Ascending aorta (tissue), 2 donors: ENCODE measurements around the gene ACOXL. TPM values are rescaled to one million over a fixed set of nuclear protein-coding genes. Genes with fewer than 3 reads are reported as not detected.

ENCODE experiments used
- DNase-seq, 2 donors: peaks; one replicate each; pipeline ENCODE4 v3.0.0-alpha.2; 2019; ENCODE audit warnings: low spot score in 2 of 2
- H3K27ac ChIP-seq, 2 donors: fragments of 200-600 bp; sonication (generic); one replicate each; pipeline ENCODE4 v1.5.1; 2016 to 2017; ENCODE audit warnings: mild to moderate bottlenecking in 1 of 2
- H3K27me3 ChIP-seq: fragments of 200-600 bp; sonication (generic); one replicate; pipeline ENCODE4 v1.5.1; 2017
- H3K36me3 ChIP-seq, 2 donors: fragments of 200-600 bp; sonication (generic); one replicate each; pipeline ENCODE4 v1.5.1; 2016
- H3K4me1 ChIP-seq, 2 donors: fragments of 200-600 bp; sonication (generic); one replicate each; pipeline ENCODE4 v1.5.1; 2016 to 2017; ENCODE audit warnings: mild to moderate bottlenecking in 1 of 2
- H3K4me3 ChIP-seq, 2 donors: fragments of 200-600 bp; sonication (generic); one replicate each; pipeline ENCODE4 v1.5.1; 2016 to 2017; ENCODE audit warnings: mild to moderate bottlenecking in 1 of 2
- H3K9me3 ChIP-seq, 2 donors: fragments of 200-600 bp; sonication (generic); one replicate each; pipeline ENCODE4 v1.5.1; 2016
- intact Hi-C: fragments of 100-400 bp; cut with DNase I; formaldehyde crosslinking; loops from one replicate; pipeline ENCODE4 v1.15.1; 2023
- total RNA-seq: library from RNA; depleted of rRNA; stranded (reverse); fragments of >200 nt; gene quantifications from one replicate; pipeline ENCODE4 v1.1.0, GENCODE V29; 2016
- TF ChIP-seq, protein P1 (sequence below), 3 experiments: fragments of 200-600 bp in 2 of 3; fragments of 450-650 bp in 1 of 3; sonication (generic) in 2 of 3; IDR thresholded peaks; one replicate each; pipeline ENCODE4 v1.5.1; 2016 to 2019; ENCODE audit warnings: antibody characterized with exemption in 3 of 3, mild to moderate bottlenecking in 1 of 3, moderate library complexity in 1 of 3

The ACOXL gene
- total RNA-seq, 1 donor from 2014 or later: not detected

DNA sequence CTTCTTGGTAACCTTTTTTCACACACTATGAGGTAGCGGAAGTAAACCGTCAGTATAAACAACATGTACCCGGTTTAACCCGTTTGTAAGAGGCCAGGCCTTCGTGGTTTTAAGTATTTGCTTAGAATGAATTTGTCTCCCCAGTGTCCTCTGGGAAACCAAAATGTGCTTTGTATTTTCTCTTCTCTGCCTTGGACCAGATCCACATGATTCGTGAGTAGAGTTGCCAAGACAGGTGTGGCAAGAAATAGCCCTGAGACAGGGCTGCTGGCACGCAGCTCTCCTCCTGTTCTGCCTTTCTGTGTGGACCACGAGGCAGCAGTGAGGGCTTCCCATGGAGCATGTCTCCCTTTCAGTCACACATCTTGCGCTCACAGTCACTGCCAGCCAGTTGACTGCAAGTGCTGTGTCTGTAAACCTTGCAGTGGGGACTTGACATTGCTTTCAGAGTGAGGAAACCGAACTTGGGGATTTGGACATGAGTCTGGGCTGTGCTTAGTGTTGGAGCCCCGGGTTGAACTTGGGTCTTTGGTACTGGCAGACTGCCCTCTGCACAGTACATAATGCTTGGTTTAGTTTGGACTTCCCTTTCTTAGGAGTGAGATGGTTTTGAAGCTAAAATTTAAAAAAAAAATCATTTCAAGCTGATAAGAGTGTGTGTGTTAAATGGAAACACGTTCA lies 407.4 kb downstream of the ACOXL start:
- H3K36me3 ChIP-seq: peaks cover 0 to 3% of the 10 kb centered on the region in 2 donors
- no peaks in the 10 kb centered on the region for H3K9me3 ChIP-seq
- TF ChIP-seq, protein P1, sequence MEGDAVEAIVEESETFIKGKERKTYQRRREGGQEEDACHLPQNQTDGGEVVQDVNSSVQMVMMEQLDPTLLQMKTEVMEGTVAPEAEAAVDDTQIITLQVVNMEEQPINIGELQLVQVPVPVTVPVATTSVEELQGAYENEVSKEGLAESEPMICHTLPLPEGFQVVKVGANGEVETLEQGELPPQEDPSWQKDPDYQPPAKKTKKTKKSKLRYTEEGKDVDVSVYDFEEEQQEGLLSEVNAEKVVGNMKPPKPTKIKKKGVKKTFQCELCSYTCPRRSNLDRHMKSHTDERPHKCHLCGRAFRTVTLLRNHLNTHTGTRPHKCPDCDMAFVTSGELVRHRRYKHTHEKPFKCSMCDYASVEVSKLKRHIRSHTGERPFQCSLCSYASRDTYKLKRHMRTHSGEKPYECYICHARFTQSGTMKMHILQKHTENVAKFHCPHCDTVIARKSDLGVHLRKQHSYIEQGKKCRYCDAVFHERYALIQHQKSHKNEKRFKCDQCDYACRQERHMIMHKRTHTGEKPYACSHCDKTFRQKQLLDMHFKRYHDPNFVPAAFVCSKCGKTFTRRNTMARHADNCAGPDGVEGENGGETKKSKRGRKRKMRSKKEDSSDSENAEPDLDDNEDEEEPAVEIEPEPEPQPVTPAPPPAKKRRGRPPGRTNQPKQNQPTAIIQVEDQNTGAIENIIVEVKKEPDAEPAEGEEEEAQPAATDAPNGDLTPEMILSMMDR (IDR thresholded peaks at IDR 0.05): no peak
- no peak overlapping the region for H3K27ac ChIP-seq
- no peaks in the 10 kb centered on the region for H3K27me3 ChIP-seq
- intact Hi-C loops: no loop called here
- no peak overlapping the region for H3K4me3 ChIP-seq
- DNase-seq: no peak
- H3K4me1 ChIP-seq: no peaks in the 10 kb centered on the region

DNA sequence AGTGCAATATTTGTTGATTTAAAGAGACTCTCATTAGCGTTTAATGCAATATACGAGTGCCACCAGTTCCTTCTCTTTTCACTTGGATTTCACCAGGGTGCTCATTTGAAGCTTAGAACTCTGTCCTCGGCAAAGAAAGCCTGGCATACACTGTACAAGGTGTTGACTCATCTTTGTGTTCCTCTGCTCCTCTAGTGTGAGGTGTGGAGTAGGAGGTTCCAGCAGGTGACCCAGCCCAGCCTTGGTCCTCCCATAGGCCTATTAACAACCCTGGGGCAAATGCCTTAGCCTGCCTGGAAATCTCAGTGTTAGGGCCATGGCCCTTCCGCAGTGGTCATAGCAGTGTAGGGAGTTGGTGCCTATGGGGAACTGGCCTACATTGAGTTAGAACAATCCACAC lies 408.4 kb downstream of the ACOXL start:
- no peaks in the 10 kb centered on the region for H3K4me1 ChIP-seq
- no peaks in the 10 kb centered on the region for H3K9me3 ChIP-seq
- DNase-seq: no peak
- TF ChIP-seq, protein P1 (IDR thresholded peaks at IDR 0.05): no peak
- no peaks in the 10 kb centered on the region for H3K27me3 ChIP-seq
- intact Hi-C loops: no loop called here
- H3K4me3 ChIP-seq: no peak overlapping the region
- H3K36me3 ChIP-seq: peaks cover 0 to 3% of the 10 kb centered on the region in 2 donors
- H3K27ac ChIP-seq: no peak overlapping the region

DNA sequence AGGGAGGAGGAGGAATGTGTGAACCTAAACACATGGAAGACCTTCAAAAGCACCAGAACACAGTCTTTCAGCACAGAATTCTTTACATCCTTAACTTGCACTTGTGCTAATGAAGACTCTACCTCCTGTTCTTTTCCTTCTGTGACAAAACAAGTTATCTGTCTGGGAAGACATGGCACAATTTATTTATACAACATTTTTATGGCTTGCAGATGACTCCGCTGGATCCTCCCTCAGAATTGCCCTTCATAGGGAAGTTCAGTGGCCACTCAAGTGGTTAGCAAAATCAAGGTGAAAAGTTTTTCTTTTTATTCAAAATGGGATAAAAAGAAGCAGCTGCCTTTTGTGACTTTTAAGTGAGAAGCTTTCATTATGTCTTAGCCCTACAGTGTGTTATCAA lies 409.7 kb downstream of the ACOXL start:
- H3K4me1 ChIP-seq: no peaks in the 10 kb centered on the region
- peaks cover 0 to 3% of the 10 kb centered on the region in 2 donors for H3K36me3 ChIP-seq
- no peaks in the 10 kb centered on the region for H3K9me3 ChIP-seq
- DNase-seq: no peak
- H3K27me3 ChIP-seq: no peaks in the 10 kb centered on the region
- H3K4me3 ChIP-seq: no peak overlapping the region
- no peak overlapping the region for H3K27ac ChIP-seq
- intact Hi-C loops: no loop called here
- TF ChIP-seq, protein P1 (IDR thresholded peaks at IDR 0.05): no peak

DNA sequence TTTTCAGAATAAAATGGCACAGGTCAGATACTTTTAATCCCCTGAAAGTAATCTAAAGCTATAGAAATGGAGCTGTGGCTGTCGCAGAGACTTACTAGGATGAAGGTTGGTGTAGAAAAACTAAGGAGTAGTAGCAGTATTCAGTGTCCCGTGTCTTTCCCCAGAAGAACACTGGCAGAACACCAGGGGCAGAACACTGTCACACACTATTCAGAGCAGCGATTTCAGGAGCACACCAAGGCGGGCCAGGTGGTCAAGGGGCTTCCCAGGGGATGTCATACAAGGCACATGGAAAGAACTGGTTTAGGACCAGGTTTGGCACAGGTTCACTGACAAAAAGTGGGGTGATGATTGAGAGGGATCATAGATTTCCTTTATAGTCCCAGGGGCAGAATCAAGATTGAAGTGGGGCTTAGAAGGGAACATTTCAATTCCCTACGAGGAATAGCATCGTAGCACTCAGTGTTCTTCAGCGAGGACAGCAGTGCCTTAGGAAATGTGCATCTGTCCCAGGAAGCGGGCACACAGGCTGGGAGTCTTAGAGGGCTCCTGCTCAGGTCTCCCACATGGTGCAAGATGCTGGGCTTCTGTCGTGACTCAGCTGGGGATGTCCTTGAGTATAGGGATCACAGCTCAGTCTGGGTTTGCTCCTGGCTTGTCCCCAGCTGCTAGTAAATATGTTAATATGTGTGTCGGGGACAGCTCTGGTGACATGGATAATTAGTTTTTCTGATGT lies 410.9 kb downstream of the ACOXL start:
- H3K36me3 ChIP-seq: peaks cover 0 to 3% of the 10 kb centered on the region in 2 donors
- H3K27ac ChIP-seq: no peak overlapping the region
- TF ChIP-seq, protein P1 (IDR thresholded peaks at IDR 0.05): no peak
- H3K4me1 ChIP-seq: no peaks in the 10 kb centered on the region
- intact Hi-C loops: no loop called here
- no peaks in the 10 kb centered on the region for H3K27me3 ChIP-seq
- DNase-seq: no peak
- no peak overlapping the region for H3K4me3 ChIP-seq
- H3K9me3 ChIP-seq: no peaks in the 10 kb centered on the region

DNA sequence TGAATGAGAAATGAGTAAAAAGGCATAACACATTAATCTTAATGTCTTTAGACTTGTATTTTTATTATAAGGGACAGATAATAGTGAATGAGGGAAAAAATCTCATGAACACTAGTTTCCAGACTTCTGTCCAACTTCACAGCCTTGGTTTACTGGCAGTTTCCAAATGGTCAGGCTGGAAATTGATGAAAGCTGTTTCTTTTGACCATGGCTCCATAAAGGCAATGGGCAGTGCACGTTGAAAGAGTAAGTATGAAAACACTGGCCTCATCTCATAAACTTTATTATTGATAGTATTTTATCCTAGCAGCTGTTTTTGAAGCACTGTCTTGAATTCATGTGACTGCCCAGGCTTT lies 411.4 kb downstream of the ACOXL start:
- H3K9me3 ChIP-seq: no peaks in the 10 kb centered on the region
- intact Hi-C loops: no loop called here
- no peaks in the 10 kb centered on the region for H3K27me3 ChIP-seq
- no peaks in the 10 kb centered on the region for H3K4me1 ChIP-seq
- peaks cover 0 to 3% of the 10 kb centered on the region in 2 donors for H3K36me3 ChIP-seq
- H3K27ac ChIP-seq: no peak overlapping the region
- TF ChIP-seq, protein P1 (IDR thresholded peaks at IDR 0.05): no peak
- H3K4me3 ChIP-seq: no peak overlapping the region
- no peak for DNase-seq
